ENCODE measurements around the gene SARS1. TPM values are rescaled to one million over a fixed set of nuclear protein-coding genes. Genes with fewer than 3 reads are reported as not detected.

Gene SARS1
- total and polyA plus RNA-seq, 2 of the 8 experiments (the other 6 are each of a cell fraction or from before 2014, with no cell fraction given): 83.1 to 146 TPM

GRCh38 chr1:109243860-109244552, 30.3 kb downstream of the SARS1 start (continued):
- TF ChIP-seq, protein P1, sequence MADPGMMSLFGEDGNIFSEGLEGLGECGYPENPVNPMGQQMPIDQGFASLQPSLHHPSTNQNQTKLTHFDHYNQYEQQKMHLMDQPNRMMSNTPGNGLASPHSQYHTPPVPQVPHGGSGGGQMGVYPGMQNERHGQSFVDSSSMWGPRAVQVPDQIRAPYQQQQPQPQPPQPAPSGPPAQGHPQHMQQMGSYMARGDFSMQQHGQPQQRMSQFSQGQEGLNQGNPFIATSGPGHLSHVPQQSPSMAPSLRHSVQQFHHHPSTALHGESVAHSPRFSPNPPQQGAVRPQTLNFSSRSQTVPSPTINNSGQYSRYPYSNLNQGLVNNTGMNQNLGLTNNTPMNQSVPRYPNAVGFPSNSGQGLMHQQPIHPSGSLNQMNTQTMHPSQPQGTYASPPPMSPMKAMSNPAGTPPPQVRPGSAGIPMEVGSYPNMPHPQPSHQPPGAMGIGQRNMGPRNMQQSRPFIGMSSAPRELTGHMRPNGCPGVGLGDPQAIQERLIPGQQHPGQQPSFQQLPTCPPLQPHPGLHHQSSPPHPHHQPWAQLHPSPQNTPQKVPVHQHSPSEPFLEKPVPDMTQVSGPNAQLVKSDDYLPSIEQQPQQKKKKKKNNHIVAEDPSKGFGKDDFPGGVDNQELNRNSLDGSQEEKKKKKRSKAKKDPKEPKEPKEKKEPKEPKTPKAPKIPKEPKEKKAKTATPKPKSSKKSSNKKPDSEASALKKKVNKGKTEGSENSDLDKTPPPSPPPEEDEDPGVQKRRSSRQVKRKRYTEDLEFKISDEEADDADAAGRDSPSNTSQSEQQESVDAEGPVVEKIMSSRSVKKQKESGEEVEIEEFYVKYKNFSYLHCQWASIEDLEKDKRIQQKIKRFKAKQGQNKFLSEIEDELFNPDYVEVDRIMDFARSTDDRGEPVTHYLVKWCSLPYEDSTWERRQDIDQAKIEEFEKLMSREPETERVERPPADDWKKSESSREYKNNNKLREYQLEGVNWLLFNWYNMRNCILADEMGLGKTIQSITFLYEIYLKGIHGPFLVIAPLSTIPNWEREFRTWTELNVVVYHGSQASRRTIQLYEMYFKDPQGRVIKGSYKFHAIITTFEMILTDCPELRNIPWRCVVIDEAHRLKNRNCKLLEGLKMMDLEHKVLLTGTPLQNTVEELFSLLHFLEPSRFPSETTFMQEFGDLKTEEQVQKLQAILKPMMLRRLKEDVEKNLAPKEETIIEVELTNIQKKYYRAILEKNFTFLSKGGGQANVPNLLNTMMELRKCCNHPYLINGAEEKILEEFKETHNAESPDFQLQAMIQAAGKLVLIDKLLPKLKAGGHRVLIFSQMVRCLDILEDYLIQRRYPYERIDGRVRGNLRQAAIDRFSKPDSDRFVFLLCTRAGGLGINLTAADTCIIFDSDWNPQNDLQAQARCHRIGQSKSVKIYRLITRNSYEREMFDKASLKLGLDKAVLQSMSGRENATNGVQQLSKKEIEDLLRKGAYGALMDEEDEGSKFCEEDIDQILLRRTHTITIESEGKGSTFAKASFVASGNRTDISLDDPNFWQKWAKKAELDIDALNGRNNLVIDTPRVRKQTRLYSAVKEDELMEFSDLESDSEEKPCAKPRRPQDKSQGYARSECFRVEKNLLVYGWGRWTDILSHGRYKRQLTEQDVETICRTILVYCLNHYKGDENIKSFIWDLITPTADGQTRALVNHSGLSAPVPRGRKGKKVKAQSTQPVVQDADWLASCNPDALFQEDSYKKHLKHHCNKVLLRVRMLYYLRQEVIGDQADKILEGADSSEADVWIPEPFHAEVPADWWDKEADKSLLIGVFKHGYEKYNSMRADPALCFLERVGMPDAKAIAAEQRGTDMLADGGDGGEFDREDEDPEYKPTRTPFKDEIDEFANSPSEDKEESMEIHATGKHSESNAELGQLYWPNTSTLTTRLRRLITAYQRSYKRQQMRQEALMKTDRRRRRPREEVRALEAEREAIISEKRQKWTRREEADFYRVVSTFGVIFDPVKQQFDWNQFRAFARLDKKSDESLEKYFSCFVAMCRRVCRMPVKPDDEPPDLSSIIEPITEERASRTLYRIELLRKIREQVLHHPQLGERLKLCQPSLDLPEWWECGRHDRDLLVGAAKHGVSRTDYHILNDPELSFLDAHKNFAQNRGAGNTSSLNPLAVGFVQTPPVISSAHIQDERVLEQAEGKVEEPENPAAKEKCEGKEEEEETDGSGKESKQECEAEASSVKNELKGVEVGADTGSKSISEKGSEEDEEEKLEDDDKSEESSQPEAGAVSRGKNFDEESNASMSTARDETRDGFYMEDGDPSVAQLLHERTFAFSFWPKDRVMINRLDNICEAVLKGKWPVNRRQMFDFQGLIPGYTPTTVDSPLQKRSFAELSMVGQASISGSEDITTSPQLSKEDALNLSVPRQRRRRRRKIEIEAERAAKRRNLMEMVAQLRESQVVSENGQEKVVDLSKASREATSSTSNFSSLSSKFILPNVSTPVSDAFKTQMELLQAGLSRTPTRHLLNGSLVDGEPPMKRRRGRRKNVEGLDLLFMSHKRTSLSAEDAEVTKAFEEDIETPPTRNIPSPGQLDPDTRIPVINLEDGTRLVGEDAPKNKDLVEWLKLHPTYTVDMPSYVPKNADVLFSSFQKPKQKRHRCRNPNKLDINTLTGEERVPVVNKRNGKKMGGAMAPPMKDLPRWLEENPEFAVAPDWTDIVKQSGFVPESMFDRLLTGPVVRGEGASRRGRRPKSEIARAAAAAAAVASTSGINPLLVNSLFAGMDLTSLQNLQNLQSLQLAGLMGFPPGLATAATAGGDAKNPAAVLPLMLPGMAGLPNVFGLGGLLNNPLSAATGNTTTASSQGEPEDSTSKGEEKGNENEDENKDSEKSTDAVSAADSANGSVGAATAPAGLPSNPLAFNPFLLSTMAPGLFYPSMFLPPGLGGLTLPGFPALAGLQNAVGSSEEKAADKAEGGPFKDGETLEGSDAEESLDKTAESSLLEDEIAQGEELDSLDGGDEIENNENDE (IDR thresholded peaks at IDR 0.05; ENCODE audit: insufficient replicate concordance, low read length): no peak
- no peak for TF ChIP-seq SIRT6 (IDR thresholded peaks at IDR 0.05; ENCODE audit: low read length)
- TF ChIP-seq CBX8 (IDR thresholded peaks at IDR 0.05; ENCODE audit: borderline replicate concordance, low read depth, low read length): no peak
- TF ChIP-seq JUND (IDR thresholded peaks at IDR 0.05; ENCODE audit: low read length): no peak
- TF ChIP-seq SIX5 (IDR thresholded peaks at IDR 0.05; ENCODE audit: low read depth, low read length): no peak
- TF ChIP-seq POLR2AphosphoS5 (IDR thresholded peaks at IDR 0.05; ENCODE audit: low read depth, low read length): no peak
- no peak for TF ChIP-seq KDM4A (IDR thresholded peaks at IDR 0.05; ENCODE audit: low read depth, low read length, severe bottlenecking)
